ENCODE results near the gene STN1. TPM values are rescaled to one million over a fixed set of nuclear protein-coding genes. Genes with fewer than 3 reads are reported as not detected.
"Not testable (repeated sequence)": the region's sequence is repeated elsewhere in the genome, so short reads cannot be mapped to it uniquely, and the experiment has no call there.

STN1 gene
- total and polyA plus RNA-seq, 12 donors: 16.5 to 38.7 (median 31.4) TPM

- ATAC-seq (peak in 5 of 8 donors; percentile 1 to 40 (median 8)), DNase-seq (peak in 1 of 2 donors; percentile 40)
- Histone ChIP-seq H3K4me3 (peak overlapping the region in 1 of 10 donors; percentile 15), H3K36me3 (no peaks in the 10 kb centered on the region), H3K9me3 (no peaks in the 10 kb centered on the region), H3K4me1 (peaks cover 39 to 95% (median 79%) of the 10 kb centered on the region in 9 donors), H3K27ac (peak overlapping the region in 8 of 10 donors; percentile 31 to 90 (median 80)), H3K27me3 (peaks cover 0 to 7% (median 0%) of the 10 kb centered on the region in 7 donors)
- intact Hi-C loops (cut with DNase I): no loop called here
- TF ChIP-seq CTCF (IDR thresholded peaks at IDR 0.05): no peak
- 75 to 89% methylated on average over 9 to 10 of the region's 10 CpGs for WGBS, 2 donors
Measured at GRCh38 chr10:103849212-103849877, 68.6 kb downstream of the STN1 start.

- H3K4me1 ChIP-seq: peaks cover 39 to 95% (median 79%) of the 10 kb centered on the region in 9 donors
- intact Hi-C loops (cut with DNase I): no loop called here
- no peak overlapping the region for H3K4me3 ChIP-seq
- no peaks in the 10 kb centered on the region for H3K9me3 ChIP-seq
- H3K27me3 ChIP-seq: no peaks in the 10 kb centered on the region
- no peak for DNase-seq
- no peak for TF ChIP-seq CTCF (IDR thresholded peaks at IDR 0.05)
- ATAC-seq: no peak
- WGBS, 2 donors: 73 to 82% methylated on average over 8 of the region's 8 CpGs
- no peak overlapping the region for H3K27ac ChIP-seq
- H3K36me3 ChIP-seq: no peaks in the 10 kb centered on the region
Measured at GRCh38 chr10:103847909-103848468, 70.0 kb downstream of the STN1 start.

- Histone ChIP-seq H3K27me3 (no peaks in the 10 kb centered on the region), H3K4me1 (peaks cover 33 to 95% (median 76%) of the 10 kb centered on the region in 9 donors), H3K36me3 (no peaks in the 10 kb centered on the region), H3K9me3 (no peaks in the 10 kb centered on the region), H3K4me3 (no peak overlapping the region), H3K27ac (no peak overlapping the region)
- no peak for TF ChIP-seq CTCF (IDR thresholded peaks at IDR 0.05)
- no peak for ATAC-seq
- intact Hi-C loops (cut with DNase I): no loop called here
- DNase-seq: no peak
- 81 to 89% methylated on average over 7 of the region's 7 CpGs for WGBS, 2 donors
Measured at GRCh38 chr10:103847346-103847745, 70.6 kb downstream of the STN1 start.

GRCh38 chr10:103845972-103846371, 72.0 kb downstream of the STN1 start:
- peaks cover 26 to 94% (median 70%) of the 10 kb centered on the region in 9 donors for H3K4me1 ChIP-seq
- DNase-seq (no peak), ATAC-seq (peak in 6 of 8 donors; percentile 27 to 63 (median 50))
- H3K9me3 ChIP-seq: no peaks in the 10 kb centered on the region
- H3K36me3 ChIP-seq: no peaks in the 10 kb centered on the region
- 61 to 63% methylated on average over 5 of the region's 5 CpGs for WGBS, 2 donors
- H3K4me3 ChIP-seq: no peak overlapping the region
- peak overlapping the region in 6 of 10 donors; percentile 10 to 37 (median 20) for H3K27ac ChIP-seq
- H3K27me3 ChIP-seq: no peaks in the 10 kb centered on the region
- TF ChIP-seq CTCF (IDR thresholded peaks at IDR 0.05): no peak
- intact Hi-C loops (cut with DNase I): no loop called here

- ATAC-seq; H3K9me3 ChIP-seq; H3K4me3 ChIP-seq; intact Hi-C loops (cut with DNase I); DNase-seq; H3K27me3 ChIP-seq; H3K36me3 ChIP-seq: not testable (repeated sequence)
- Histone ChIP-seq H3K27ac (peak overlapping the region in 3 of 10 donors; percentile 16 to 37 (median 27)), H3K4me1 (peaks cover 23 to 94% (median 70%) of the 10 kb centered on the region in 9 donors)
- WGBS, 2 donors: 79 to 83% methylated on average over 3 of the region's 3 CpGs
Measured at GRCh38 chr10:103845346-103845745, 72.6 kb downstream of the STN1 start.

Data from heart right ventricle (tissue), 16 donors.